ENCODE measurements around the gene RFX7. TPM values are rescaled to one million over a fixed set of nuclear protein-coding genes. Genes with fewer than 3 reads are reported as not detected.

The RFX7 gene
- total RNA-seq, 1 donor from 2014 or later = 8.9 TPM

DNA sequence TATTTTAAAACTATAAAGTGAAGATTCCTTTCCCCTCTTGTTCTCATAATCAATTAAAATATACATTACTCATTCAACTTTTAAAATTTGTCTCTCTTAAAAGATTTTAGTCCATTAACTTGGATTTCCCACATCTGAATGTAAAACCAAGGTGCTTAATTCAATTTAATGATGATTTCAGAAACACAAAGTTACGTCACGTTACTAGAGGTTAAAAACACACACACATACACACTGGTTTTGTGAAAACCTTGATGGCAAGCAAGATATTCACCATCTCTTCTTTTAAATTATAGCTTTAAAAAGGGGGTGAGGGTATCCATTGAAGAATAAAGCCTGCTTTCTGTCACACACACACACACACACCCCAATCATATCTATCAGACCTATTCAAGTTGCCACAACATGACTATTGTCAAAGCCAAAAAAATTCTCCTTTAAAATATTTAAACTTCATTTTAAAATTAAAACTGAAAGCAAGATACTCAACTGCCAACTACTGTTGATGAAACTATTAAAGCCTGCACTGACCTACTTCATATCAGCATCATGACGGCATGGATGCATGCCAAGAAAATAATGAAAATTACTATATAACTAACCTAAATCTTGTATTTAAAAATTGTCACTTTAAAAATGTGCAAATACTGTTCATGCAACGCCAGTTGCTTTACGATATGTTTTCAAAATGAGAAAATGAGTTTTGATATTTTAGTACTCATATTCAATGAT is 2.1 kb downstream of the RFX7 start:
- DNase-seq = no peak
- TF ChIP-seq, protein P1, sequence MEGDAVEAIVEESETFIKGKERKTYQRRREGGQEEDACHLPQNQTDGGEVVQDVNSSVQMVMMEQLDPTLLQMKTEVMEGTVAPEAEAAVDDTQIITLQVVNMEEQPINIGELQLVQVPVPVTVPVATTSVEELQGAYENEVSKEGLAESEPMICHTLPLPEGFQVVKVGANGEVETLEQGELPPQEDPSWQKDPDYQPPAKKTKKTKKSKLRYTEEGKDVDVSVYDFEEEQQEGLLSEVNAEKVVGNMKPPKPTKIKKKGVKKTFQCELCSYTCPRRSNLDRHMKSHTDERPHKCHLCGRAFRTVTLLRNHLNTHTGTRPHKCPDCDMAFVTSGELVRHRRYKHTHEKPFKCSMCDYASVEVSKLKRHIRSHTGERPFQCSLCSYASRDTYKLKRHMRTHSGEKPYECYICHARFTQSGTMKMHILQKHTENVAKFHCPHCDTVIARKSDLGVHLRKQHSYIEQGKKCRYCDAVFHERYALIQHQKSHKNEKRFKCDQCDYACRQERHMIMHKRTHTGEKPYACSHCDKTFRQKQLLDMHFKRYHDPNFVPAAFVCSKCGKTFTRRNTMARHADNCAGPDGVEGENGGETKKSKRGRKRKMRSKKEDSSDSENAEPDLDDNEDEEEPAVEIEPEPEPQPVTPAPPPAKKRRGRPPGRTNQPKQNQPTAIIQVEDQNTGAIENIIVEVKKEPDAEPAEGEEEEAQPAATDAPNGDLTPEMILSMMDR (IDR thresholded peaks at IDR 0.05; ENCODE audit: borderline replicate concordance) = no peak
- Histone ChIP-seq H3K9me3 (replicated peaks) (no peaks in the 10 kb centered on the region), H3K4me3 (peak overlapping the region; percentile 83), H3K27ac (replicated peaks) (no peak overlapping the region), H3K4me1 (peaks cover 62% of the 10 kb centered on the region), H3K27me3 (ENCODE audit: low read depth) (no peaks in the 10 kb centered on the region), H3K36me3 (no peaks in the 10 kb centered on the region)
- intact Hi-C loops (cut with micrococcal nuclease) = no loop called here

DNA sequence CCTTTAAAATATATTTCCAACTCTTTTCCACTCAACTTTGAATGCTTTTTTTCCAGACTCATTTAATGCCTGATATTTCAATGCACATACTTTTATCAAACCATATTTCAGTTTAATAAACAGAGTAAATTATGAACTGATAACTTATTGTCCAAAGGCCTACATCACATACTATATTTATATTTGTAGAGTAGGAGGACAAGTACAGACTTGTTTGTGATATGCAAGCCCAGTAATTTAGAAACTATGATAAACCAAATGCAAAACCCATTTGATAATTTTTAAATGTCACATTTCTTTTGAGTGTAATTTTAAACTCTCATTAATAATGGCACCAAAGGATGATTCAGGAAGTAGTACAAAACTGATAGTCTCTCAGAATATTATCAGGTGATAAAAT is 3.3 kb downstream of the RFX7 start:
- H3K36me3 ChIP-seq = no peaks in the 10 kb centered on the region
- intact Hi-C loops (cut with micrococcal nuclease) = no loop called here

DNA sequence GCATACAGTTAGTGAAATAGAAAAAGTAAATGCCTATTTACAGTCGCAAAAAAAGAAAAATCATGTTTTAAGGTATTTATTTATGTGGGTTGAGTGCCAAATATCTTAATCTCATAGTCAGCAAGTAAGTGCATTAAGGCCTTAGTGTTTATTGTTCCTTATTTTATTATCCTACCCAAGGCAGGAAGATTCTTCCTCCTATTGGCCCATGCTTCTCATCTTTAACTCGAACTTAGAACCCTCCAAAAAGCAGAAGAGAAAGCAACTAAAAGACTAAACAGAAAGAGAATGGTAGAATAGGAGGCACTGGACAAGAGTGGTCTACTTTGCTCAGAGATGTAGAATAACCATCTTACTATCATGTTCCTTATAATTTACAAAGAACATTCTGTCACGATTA is 7.5 kb downstream of the RFX7 start:
- Histone ChIP-seq H3K4me1 (peaks cover 25% of the 10 kb centered on the region), H3K27me3 (ENCODE audit: low read depth) (no peaks in the 10 kb centered on the region), H3K4me3 (no peak overlapping the region), H3K27ac (replicated peaks) (no peak overlapping the region), H3K36me3 (peaks cover 19% of the 10 kb centered on the region), H3K9me3 (replicated peaks) (peaks cover 21% of the 10 kb centered on the region)
- DNase-seq = no peak
- intact Hi-C loops (cut with micrococcal nuclease) = no loop called here
- TF ChIP-seq, protein P1 (IDR thresholded peaks at IDR 0.05; ENCODE audit: borderline replicate concordance) = no peak

More for the DNA sequence above, 3.3 kb downstream of the RFX7 start:
- no peak overlapping the region for H3K4me3 ChIP-seq
- H3K27ac ChIP-seq (replicated peaks) = no peak overlapping the region
- DNase-seq = no peak
- no peaks in the 10 kb centered on the region for H3K9me3 ChIP-seq (replicated peaks)
- no peaks in the 10 kb centered on the region for H3K27me3 ChIP-seq (ENCODE audit: low read depth)
- TF ChIP-seq, protein P1 (IDR thresholded peaks at IDR 0.05; ENCODE audit: borderline replicate concordance) = no peak
- H3K4me1 ChIP-seq = peaks cover 60% of the 10 kb centered on the region

DNA sequence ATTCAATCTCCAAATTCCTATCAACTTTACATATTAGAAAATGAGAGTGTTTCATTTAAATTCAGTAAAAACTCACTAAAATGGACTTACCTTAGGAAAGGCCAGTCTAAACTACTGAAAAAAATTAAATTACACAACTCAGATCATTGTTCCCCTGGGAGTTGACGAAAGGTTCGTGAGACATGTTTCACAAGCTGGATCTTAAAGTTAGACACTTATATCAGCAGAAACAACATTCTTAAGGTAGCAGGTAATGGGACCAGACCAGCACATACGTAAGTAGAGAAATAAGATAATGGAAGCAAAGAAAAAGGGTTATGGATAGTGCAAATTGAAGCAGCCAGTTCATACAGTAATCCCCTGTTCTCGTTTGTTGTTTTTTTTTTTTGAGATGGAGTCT is 8.9 kb downstream of the RFX7 start:
- Histone ChIP-seq H3K27me3 (ENCODE audit: low read depth) (no peaks in the 10 kb centered on the region), H3K4me1 (peaks cover 13% of the 10 kb centered on the region), H3K27ac (replicated peaks) (no peak overlapping the region), H3K36me3 (peaks cover 24% of the 10 kb centered on the region), H3K4me3 (no peak overlapping the region), H3K9me3 (replicated peaks) (peaks cover 21% of the 10 kb centered on the region)
- DNase-seq = no peak
- TF ChIP-seq, protein P1 (IDR thresholded peaks at IDR 0.05; ENCODE audit: borderline replicate concordance) = no peak
- intact Hi-C loops (cut with micrococcal nuclease) = no loop called here

DNA sequence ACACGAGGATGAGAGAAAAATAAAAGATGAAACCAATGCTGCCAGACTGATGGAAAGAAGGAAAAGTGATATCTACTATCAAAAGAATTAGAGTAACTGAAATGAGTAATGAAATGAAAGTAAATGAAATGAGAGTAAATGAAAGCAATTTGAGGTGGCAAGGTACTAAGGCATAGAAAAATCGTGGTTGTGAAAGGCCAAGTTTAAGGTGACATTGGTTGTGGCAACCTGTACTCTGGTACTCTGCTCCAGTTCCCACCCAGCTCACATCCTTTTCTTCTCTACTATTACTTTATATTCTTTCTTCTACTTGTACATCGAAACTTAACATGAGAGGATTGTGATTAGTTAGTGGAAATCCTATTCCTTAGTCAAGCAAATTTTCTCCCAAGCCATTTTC is 10.1 kb downstream of the RFX7 start:
- TF ChIP-seq, protein P1 (IDR thresholded peaks at IDR 0.05; ENCODE audit: borderline replicate concordance) = no peak
- H3K27me3 ChIP-seq (ENCODE audit: low read depth) = no peaks in the 10 kb centered on the region
- H3K27ac ChIP-seq (replicated peaks) = no peak overlapping the region
- peaks cover 27% of the 10 kb centered on the region for H3K9me3 ChIP-seq (replicated peaks)
- intact Hi-C loops (cut with micrococcal nuclease) = no loop called here
- H3K4me3 ChIP-seq = no peak overlapping the region
- peaks cover 8% of the 10 kb centered on the region for H3K4me1 ChIP-seq
- H3K36me3 ChIP-seq = peaks cover 30% of the 10 kb centered on the region
- DNase-seq = no peak
